IMR-90 (cell line): ENCODE measurements around the gene RPS6KA2. TPM values are rescaled to one million over a fixed set of nuclear protein-coding genes. Genes with fewer than 3 reads are reported as not detected.

Experiments
- ATAC-seq: fragments of 200-7000 bp; cut with Tn5 transposase; 2 replicates; pipeline ENCODE4 v1.9.1; 2020; ENCODE audit warnings: low read depth, mild to moderate bottlenecking, moderate library complexity
- BruUV-seq: library from RNA; stranded (reverse); fragments of 400-500 nt; replicated peaks from 2 replicates; lab custom pipeline; 2021; lab: Mats Ljungman, UMichigan
- CTCF ChIA-PET: fragments of 300-600 bp; formaldehyde crosslinking; extraction: SDS; loops from one replicate; lab custom pipeline; 2021; ENCODE audit warnings: antibody characterized with exemption; lab: Yijun Ruan, JAX
- POLR2A ChIA-PET: fragments of 300-600 bp; sonication (Branson Sonifier 250); formaldehyde crosslinking; loops from one replicate; lab custom pipeline; 2022; ENCODE audit warnings: antibody characterized with exemption; ENCODE audit not compliant: unreplicated experiment; lab: Charles Lee
- DNase-seq: peaks from one replicate; pipeline ENCODE4 v3.0.0; 2013
- H2AFZ ChIP-seq: replicated peaks from 2 replicates; pipeline ENCODE3; 2013; ENCODE audit warnings: low read length, mild to moderate bottlenecking; ENCODE audit not compliant: poor library complexity
- H2AK5ac ChIP-seq: 2 replicates; pipeline ENCODE4 v1.6.1; 2013; ENCODE audit warnings: low read depth, low read length, inconsistent platforms
- H2AK9ac ChIP-seq: replicated peaks from 2 replicates; pipeline ENCODE3; 2013; ENCODE audit warnings: mild to moderate bottlenecking, low read depth, low read length, moderate library complexity; ENCODE audit not compliant: poor library complexity
- H2BK120ac ChIP-seq: 2 replicates; pipeline ENCODE4 v1.6.1; 2013; ENCODE audit warnings: low read depth, low read length, inconsistent platforms
- H2BK15ac ChIP-seq: 3 replicates; pipeline ENCODE4 v1.6.1; 2013; ENCODE audit warnings: low read depth, low read length, inconsistent platforms
- H2BK20ac ChIP-seq: 2 replicates; pipeline ENCODE4 v1.6.1; 2013; ENCODE audit warnings: low read depth, mild to moderate bottlenecking, inconsistent platforms, low read length, moderate library complexity
- H2BK5ac ChIP-seq: 2 replicates; pipeline ENCODE4 v1.6.1; 2013; ENCODE audit warnings: mild to moderate bottlenecking, low read depth, low read length, inconsistent platforms; ENCODE audit not compliant: poor library complexity, severe bottlenecking
- H3K14ac ChIP-seq: replicated peaks from 2 replicates; pipeline ENCODE4 v1.6.1; 2013; ENCODE audit warnings: low read depth, low read length, inconsistent platforms
- H3K18ac ChIP-seq: 2 replicates; pipeline ENCODE4 v1.6.1; 2013; ENCODE audit warnings: low read depth, low read length, control low read depth
- H3K23ac ChIP-seq: 2 replicates; pipeline ENCODE4 v1.6.1; 2013; ENCODE audit warnings: low read depth, low read length, inconsistent platforms
- H3K27ac ChIP-seq: 2 replicates; pipeline ENCODE4 v1.5.1; 2013; ENCODE audit warnings: mild to moderate bottlenecking, control low read depth, low read length; ENCODE audit not compliant: insufficient read depth
- H3K27me3 ChIP-seq: 2 replicates; pipeline ENCODE4 v1.6.1; 2013; ENCODE audit warnings: low read length; ENCODE audit not compliant: control insufficient read depth, insufficient read depth
- H3K36me3 ChIP-seq: 2 replicates; pipeline ENCODE4 v1.6.1; 2013; ENCODE audit warnings: low read length, mixed read lengths; ENCODE audit not compliant: control insufficient read depth, insufficient read depth
- H3K4ac ChIP-seq: 2 replicates; pipeline ENCODE4 v1.6.1; 2013; ENCODE audit warnings: low read depth, low read length, inconsistent platforms
- H3K4me1 ChIP-seq: 2 replicates; pipeline ENCODE4 v1.6.1; 2013; ENCODE audit warnings: low read length, mixed read lengths; ENCODE audit not compliant: control insufficient read depth, insufficient read depth
- H3K4me2 ChIP-seq: 2 replicates; pipeline ENCODE4 v1.6.1; 2013; ENCODE audit warnings: low read depth, mild to moderate bottlenecking, control low read depth, low read length, moderate library complexity
- H3K4me3 ChIP-seq: 2 replicates; pipeline ENCODE4 v1.5.1; 2013; ENCODE audit warnings: low read depth, mild to moderate bottlenecking, control low read depth, low read length, moderate library complexity; ENCODE audit not compliant: insufficient read depth
- H3K56ac ChIP-seq: 2 replicates; pipeline ENCODE4 v1.6.1; 2013; ENCODE audit warnings: low read length, inconsistent platforms; ENCODE audit not compliant: insufficient read depth; ENCODE audit errors: extremely low read depth
- H3K79me1 ChIP-seq, 2 experiments: 2 replicates each; pipeline ENCODE4 v1.6.1; 2013; ENCODE audit warnings: low read length in 2 of 2, inconsistent platforms in 1 of 2, low read depth in 1 of 2
- H3K9ac ChIP-seq: 2 replicates; pipeline ENCODE4 v1.6.1; 2013; ENCODE audit warnings: low read depth, low read length, control low read depth
- H3K9me1 ChIP-seq: 2 replicates; pipeline ENCODE4 v1.6.1; 2013; ENCODE audit warnings: low read length, inconsistent platforms; ENCODE audit not compliant: insufficient read depth
- H3K9me3 ChIP-seq: 2 replicates; pipeline ENCODE4 v1.6.1; 2013; ENCODE audit warnings: low read length; ENCODE audit not compliant: control insufficient read depth, insufficient read depth
- H4K20me1 ChIP-seq: 2 replicates; pipeline ENCODE4 v1.6.1; 2013; ENCODE audit warnings: low read length, inconsistent platforms; ENCODE audit not compliant: insufficient read depth
- H4K5ac ChIP-seq: 2 replicates; pipeline ENCODE4 v1.6.1; 2013; ENCODE audit warnings: mild to moderate bottlenecking, low read depth, low read length, control low read depth
- H4K8ac ChIP-seq, 2 experiments: 2 replicates each; pipeline ENCODE4 v1.6.1; 2013; ENCODE audit warnings: low read depth in 2 of 2, low read length in 2 of 2, control low read depth in 1 of 2, inconsistent platforms in 1 of 2
- H4K91ac ChIP-seq: 2 replicates; pipeline ENCODE4 v1.6.1; 2013; ENCODE audit warnings: low read depth, low read length, inconsistent platforms; ENCODE audit not compliant: insufficient read depth
- BHLHE40 ChIP-seq: fragments of 150-350 bp; IDR thresholded peaks from 2 replicates; pipeline ENCODE4 v1.6.1; 2016; ENCODE audit warnings: mild to moderate bottlenecking, low read depth, low read length
- MAZ ChIP-seq: IDR thresholded peaks from 2 replicates; pipeline ENCODE4 v1.6.1; 2012; ENCODE audit warnings: low read depth, mild to moderate bottlenecking, low read length, improper control_type of control experiment, moderate library complexity, borderline replicate concordance
- WGBS, 2 experiments: methylation state at CpG; one replicate each; pipeline versions ENCODE4 v1.1.5 to v1.1.7; 2013; ENCODE audit warnings: missing lambda C conversion rate in 2 of 2; ENCODE audit not compliant: insufficient read length in 1 of 2; ENCODE audit errors: extremely low coverage in 2 of 2; 5-methylcytosine and 5-hydroxymethylcytosine counted together
- dilution Hi-C: fragments of 300-500 bp; cut with HindIII; formaldehyde crosslinking; loops from one replicate; pipeline ENCODE4 v1.14.3; 2018; ENCODE audit warnings: low sequenced_read_pairs; ENCODE audit not compliant: unreplicated experiment
- in situ Hi-C: fragments of 300-500 bp; cut with MboI; formaldehyde crosslinking; loops from 3 replicates; pipeline ENCODE4 v1.14.3; 2019; ENCODE audit warnings: low sequenced_read_pairs, inconsistent platforms, mixed read lengths
- intact Hi-C: fragments of 100-400 bp; cut with micrococcal nuclease; formaldehyde crosslinking; loops from 2 replicates; pipeline ENCODE4 v1.10.0; 2022
- polyA plus RNA-seq, 3 experiments: library from polyadenylated mRNA; depleted of rRNA; stranded (reverse); fragments of >200 nt; gene quantifications; 2 replicates each; pipeline ENCODE4 v1.2.3, GENCODE V29; 2012; ENCODE audit warnings: low replicate concordance in 1 of 3
- total RNA-seq: library from RNA; depleted of rRNA; stranded (reverse); fragments of >200 nt; gene quantifications from 2 replicates; pipeline ENCODE4 v1.2.3, GENCODE V29; 2012
- TF ChIP-seq, protein P1 (sequence below): fragments of 150-350 bp; IDR thresholded peaks from 2 replicates; pipeline ENCODE4 v1.6.1; 2016; ENCODE audit warnings: low read depth, mild to moderate bottlenecking, low read length, moderate library complexity, borderline replicate concordance

The RPS6KA2 gene
- total and polyA plus RNA-seq, 2 of the 4 experiments (the other 2 are of a cell fraction) = 26.9 to 31.3 TPM

- no peaks in the 10 kb centered on the region for H3K27me3 ChIP-seq
- no peaks in the 10 kb centered on the region for H4K20me1 ChIP-seq
- H3K4me2 ChIP-seq = peak overlapping the region; percentile 95
- peak overlapping the region; percentile 17; the same call in 1 of the 2 replicates for H3K27ac ChIP-seq
- H3K4me1 ChIP-seq = no peaks in the 10 kb centered on the region
- no peak overlapping the region for H3K4ac ChIP-seq
- no peak overlapping the region for H2BK15ac ChIP-seq
- H3K23ac ChIP-seq = no peak overlapping the region
- H2BK20ac ChIP-seq = no peak overlapping the region
- no peak overlapping the region for H4K5ac ChIP-seq
- H2BK5ac ChIP-seq = no peak overlapping the region
- H3K9ac ChIP-seq = peak overlapping the region; percentile 18; the same call in 1 of the 2 replicates
- H2AK5ac ChIP-seq = no peak overlapping the region
- 0% methylated on average over 34 of the region's 46 CpGs; no CpG with 5 or more reads in 1 of the 2 experiments for WGBS, 2 experiments
- ATAC-seq (peak; percentile 5), DNase-seq (no peak)
- no peak overlapping the region for H2BK120ac ChIP-seq
- BruUV-seq = no TSS peak
- H3K4me3 ChIP-seq = peak overlapping the region; percentile 87
- no peaks in the 10 kb centered on the region for H3K9me3 ChIP-seq
- TF ChIP-seq, protein P1, sequence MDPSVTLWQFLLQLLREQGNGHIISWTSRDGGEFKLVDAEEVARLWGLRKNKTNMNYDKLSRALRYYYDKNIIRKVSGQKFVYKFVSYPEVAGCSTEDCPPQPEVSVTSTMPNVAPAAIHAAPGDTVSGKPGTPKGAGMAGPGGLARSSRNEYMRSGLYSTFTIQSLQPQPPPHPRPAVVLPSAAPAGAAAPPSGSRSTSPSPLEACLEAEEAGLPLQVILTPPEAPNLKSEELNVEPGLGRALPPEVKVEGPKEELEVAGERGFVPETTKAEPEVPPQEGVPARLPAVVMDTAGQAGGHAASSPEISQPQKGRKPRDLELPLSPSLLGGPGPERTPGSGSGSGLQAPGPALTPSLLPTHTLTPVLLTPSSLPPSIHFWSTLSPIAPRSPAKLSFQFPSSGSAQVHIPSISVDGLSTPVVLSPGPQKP = no peak
- no peak for TF ChIP-seq BHLHE40
- TF ChIP-seq MAZ = no peak
- POLR2A ChIA-PET = no interaction called here
- H2AK9ac ChIP-seq = no peak overlapping the region
- no peak overlapping the region for H4K8ac ChIP-seq
- H3K14ac ChIP-seq = no peak overlapping the region
- no peaks in the 10 kb centered on the region for H3K9me1 ChIP-seq
- H2AFZ ChIP-seq = peak overlapping the region; percentile 99
- intact Hi-C loops (loop anchor here (2.0 to 5.0 kb wide), 2 partner anchors 40 to 105 kb away; partner anchors contain the start of gene SFT2D1), dilution Hi-C loops (no loop called here), in situ Hi-C loops (no loop called here)
- no peak overlapping the region for H3K18ac ChIP-seq
- no peaks in the 10 kb centered on the region for H3K36me3 ChIP-seq
- CTCF ChIA-PET = no interaction called here
- H3K56ac ChIP-seq = no peak overlapping the region
- H3K79me1 ChIP-seq = peaks cover 0 to 5% of the 10 kb centered on the region in 2 experiments; a peak in 2 of 4 replicates
- H4K91ac ChIP-seq = no peak overlapping the region
These were observed 244.5 kb downstream of the RPS6KA2 start for GRCh38 chr6:166382500-166382932.
